SIG-M5 treated with dmso at 0.1 percent for 504 hours (cell line): ENCODE measurements around the gene UPF3A.
"Not testable (repeated sequence)": the region's sequence is repeated elsewhere in the genome, so short reads cannot be mapped to it uniquely, and the experiment has no call there.

Source experiments
- DNase-seq: peaks from one replicate; lab custom pipeline; 2025; ENCODE audit not compliant: unreplicated experiment; lab: John Stamatoyannopoulos, UW

UPF3A gene

GRCh38 chr13:114333881-114334280 lies 52.5 kb downstream of the UPF3A start:
- not testable (repeated sequence) for DNase-seq

- DNase-seq, result no peak
Observed at GRCh38 chr13:114334305-114335053, 53.1 kb downstream of the UPF3A start.

GRCh38 chr13:114336457-114336856 lies 55.1 kb downstream of the UPF3A start:
- not testable (repeated sequence) for DNase-seq

GRCh38 chr13:114338959-114339358 lies 57.6 kb downstream of the UPF3A start:
- DNase-seq, result no peak

GRCh38 chr13:114339857-114340534 lies 58.6 kb downstream of the UPF3A start:
- peak; percentile 65 for DNase-seq

- DNase-seq, result no peak
Observed at GRCh38 chr13:114341003-114341777, 59.8 kb downstream of the UPF3A start.

GRCh38 chr13:114347256-114347655 lies 65.9 kb downstream of the UPF3A start:
- not testable (repeated sequence) for DNase-seq

GRCh38 chr13:114352763-114353162 lies 71.4 kb downstream of the UPF3A start:
- DNase-seq, result not testable (repeated sequence)

- not testable (repeated sequence) for DNase-seq
Observed at GRCh38 chr13:114353382-114353781, 72.0 kb downstream of the UPF3A start.
